K562 (cell line): ENCODE results near the gene MACROD2. TPM values are rescaled to one million over a fixed set of nuclear protein-coding genes. Genes with fewer than 3 reads are reported as not detected.

Experiments
- ATAC-seq: fragments of 200-7000 bp; cut with Tn5 transposase; 3 replicates; pipeline ENCODE4 v1.9.1; 2020; ENCODE audit warnings: moderate library complexity
- BruUV-seq: library from RNA; stranded (reverse); fragments of 400-500 nt; replicated peaks from 2 replicates; lab custom pipeline; 2021; lab: Mats Ljungman, UMichigan
- CTCF ChIA-PET: fragments of 300-600 bp; formaldehyde crosslinking; extraction: SDS; loops from one replicate; lab custom pipeline; 2021; ENCODE audit warnings: low intra/inter-chr PET ratio; lab: Yijun Ruan, JAX
- POLR2A ChIA-PET: fragments of 300-600, 350-650 bp; sonication (Branson Sonifier 250); formaldehyde crosslinking; extraction: SDS; loops from one replicate; lab custom pipeline; 2021; ENCODE audit warnings: antibody characterized with exemption, inconsistent platforms; lab: Yijun Ruan, JAX
- DNase-seq, 4 experiments: peaks; one replicate each; pipeline versions ENCODE4 v3.0.0 to v3.0.0-alpha.2; 2011 to 2018; ENCODE audit warnings: low spot score in 3 of 4, mixed read lengths in 3 of 4; ENCODE audit errors: extremely low read depth in 1 of 4
- FAIRE-seq: peaks from 2 replicates; lab custom pipeline; 2011; peaks lifted over from hg19 to GRCh38; lab: Jason Lieb, UNC
- H2AFZ ChIP-seq: 2 replicates; pipeline ENCODE4 v1.6.0; 2011; ENCODE audit warnings: low read depth, low read length, control low read depth, inconsistent platforms
- H3K27ac ChIP-seq: fragments of 200-600 bp; 3 replicates; pipeline ENCODE4 v1.8.0; 2011; ENCODE audit warnings: low read depth, mild to moderate bottlenecking, control low read depth, inconsistent platforms, low read length, moderate library complexity, mixed read lengths; ENCODE audit errors: extremely low read depth
- H3K27me3 ChIP-seq, 2 experiments: fragments of 300-600 bp in 1 of 2; 2 replicates in 1 of 2; 3 replicates in 1 of 2; pipeline versions ENCODE4 v1.6.0 to v1.8.0; 2011; ENCODE audit warnings: inconsistent platforms in 2 of 2, low read length in 2 of 2, mild to moderate bottlenecking in 1 of 2, mixed read lengths in 1 of 2, moderate library complexity in 1 of 2; ENCODE audit not compliant: control insufficient read depth in 2 of 2, insufficient read depth in 2 of 2
- H3K36me3 ChIP-seq: fragments of 300-600 bp; 3 replicates; pipeline ENCODE4 v1.8.0; 2011; ENCODE audit warnings: mild to moderate bottlenecking, low read length, inconsistent platforms; ENCODE audit not compliant: control insufficient read depth, insufficient read depth
- H3K4me1 ChIP-seq, 2 experiments: fragments of 200-600 bp in 1 of 2; replicated peaks in 1 of 2; 2 replicates in 1 of 2; 3 replicates in 1 of 2; pipeline versions ENCODE4 v1.5.1 to v1.8.0; 2011; ENCODE audit warnings: inconsistent platforms in 2 of 2, low read length in 2 of 2, mild to moderate bottlenecking in 1 of 2, mixed read lengths in 1 of 2, moderate library complexity in 1 of 2; ENCODE audit not compliant: control insufficient read depth in 2 of 2, insufficient read depth in 2 of 2
- H3K4me2 ChIP-seq: 2 replicates; pipeline ENCODE4 v1.6.1; 2011; ENCODE audit warnings: low read length, control low read depth, inconsistent platforms, mixed read lengths; ENCODE audit not compliant: insufficient read depth
- H3K4me3 ChIP-seq: fragments of 200-600 bp; sonication (generic), shearing (Covaris generic); 2 replicates; pipeline ENCODE4 v1.5.1; 2016; ENCODE audit warnings: control low read depth, inconsistent platforms
- H3K79me2 ChIP-seq: fragments of 200-600 bp; 3 replicates; pipeline ENCODE4 v1.8.0; 2011; ENCODE audit warnings: low read length, inconsistent platforms; ENCODE audit not compliant: control insufficient read depth, insufficient read depth
- H3K9ac ChIP-seq, 2 experiments: 2 replicates each; pipeline versions ENCODE4 v1.6.0 to v1.6.1; 2011; ENCODE audit warnings: low read depth in 2 of 2, low read length in 2 of 2, control low read depth in 1 of 2, inconsistent platforms in 1 of 2, mild to moderate bottlenecking in 1 of 2, mixed read lengths in 1 of 2; ENCODE audit not compliant: insufficient read depth in 1 of 2
- H3K9me1 ChIP-seq: one replicate; pipeline ENCODE4 v1.6.0; 2011; ENCODE audit warnings: inconsistent platforms, mild to moderate bottlenecking, low read length, moderate library complexity; ENCODE audit not compliant: control insufficient read depth, insufficient read depth
- H3K9me3 ChIP-seq: replicated peaks from 2 replicates; pipeline ENCODE4 v1.5.1; 2011; ENCODE audit warnings: low read depth, low read length, inconsistent platforms; ENCODE audit not compliant: control insufficient read depth, insufficient read depth
- H4K20me1 ChIP-seq: replicated peaks from 2 replicates; pipeline ENCODE4 v1.6.1; 2011; ENCODE audit warnings: low read length, inconsistent platforms, mixed read lengths; ENCODE audit not compliant: control insufficient read depth, insufficient read depth
- CBX5 ChIP-seq: IDR thresholded peaks from 2 replicates; pipeline ENCODE4 v1.6.1; 2014; ENCODE audit warnings: low read depth, borderline replicate concordance
- CREB1 ChIP-seq, 2 experiments: sonication (generic) in 1 of 2; formaldehyde crosslinking in 1 of 2; IDR thresholded peaks; 2 replicates each; pipeline versions ENCODE4 v1.6.1 to v1.8.0; 2012 to 2022; ENCODE audit warnings: inconsistent platforms in 1 of 2, mild to moderate bottlenecking in 1 of 2, missing genetic modification reagents in 1 of 2, moderate library complexity in 1 of 2
- EHMT2 ChIP-seq: fragments of 450-650 bp; IDR thresholded peaks from 2 replicates; pipeline ENCODE4 v1.6.1; 2018; ENCODE audit warnings: antibody characterized with exemption
- FOXA3 ChIP-seq, 2 experiments: fragments of 450-650 bp in 1 of 2; sonication (generic) in 1 of 2; formaldehyde crosslinking; IDR thresholded peaks in 1 of 2; conservative IDR thresholded peaks in 1 of 2; 2 replicates each; pipeline versions ENCODE4 v1.4.0 to v1.8.0; 2020 to 2022; ENCODE audit warnings: mild to moderate bottlenecking in 2 of 2, missing genetic modification reagents in 1 of 2
- HOXB6 ChIP-seq: fragments of 250-450 bp; sonication (Bioruptor Pico); IDR thresholded peaks from 2 replicates; pipeline ENCODE4 v1.5.1; 2022; ENCODE audit warnings: mild to moderate bottlenecking, borderline replicate concordance
- KLF1 ChIP-seq: fragments of 450-650 bp; IDR thresholded peaks from 2 replicates; pipeline ENCODE4 v1.6.1; 2016; ENCODE audit warnings: missing genetic modification characterization, missing compliant biosample characterization
- MAFF ChIP-seq: IDR thresholded peaks from 2 replicates; pipeline ENCODE4 v1.6.1; 2012; ENCODE audit warnings: low read length, improper control_type of control experiment
- NUFIP1 ChIP-seq: fragments of 450-650 bp; IDR thresholded peaks from 2 replicates; pipeline ENCODE4 v1.6.1; 2018; ENCODE audit not compliant: partially characterized antibody
- RBM39 ChIP-seq: fragments of 200-400 bp; formaldehyde crosslinking; optimal IDR thresholded peaks from 2 replicates; pipeline ENCODE3; 2018; ENCODE audit warnings: low read depth, low read length
- SIRT6 ChIP-seq: IDR thresholded peaks from one replicate; pipeline ENCODE4 v1.6.1; 2012; ENCODE audit warnings: low read depth, mild to moderate bottlenecking, control low read depth, inconsistent platforms, low read length, moderate library complexity
- SRSF3 ChIP-seq: fragments of 200-400 bp; formaldehyde crosslinking; IDR thresholded peaks from 2 replicates; pipeline ENCODE4 v1.6.1; 2016; ENCODE audit warnings: mild to moderate bottlenecking, low read length, moderate library complexity; ENCODE audit not compliant: insufficient read depth
- STAG1 ChIP-seq: sonication (generic); formaldehyde crosslinking; IDR thresholded peaks from 2 replicates; pipeline ENCODE4 v1.5.0; 2020; ENCODE audit warnings: missing genetic modification reagents, borderline replicate concordance
- ZFPM2 ChIP-seq: fragments of 250-450 bp; sonication (Bioruptor Pico); IDR thresholded peaks from 2 replicates; pipeline ENCODE4 v1.5.1; 2022; ENCODE audit warnings: mild to moderate bottlenecking
- ZFX ChIP-seq: sonication (generic); formaldehyde crosslinking; IDR thresholded peaks from 2 replicates; pipeline ENCODE4 v1.8.0; 2022; ENCODE audit warnings: mild to moderate bottlenecking, missing genetic modification reagents, moderate library complexity
- ZNF232 ChIP-seq: sonication (generic); formaldehyde crosslinking; IDR thresholded peaks from 2 replicates; pipeline ENCODE4 v1.8.0; 2022; ENCODE audit warnings: mild to moderate bottlenecking, missing genetic modification reagents
- WGBS: fragments of 100-300 bp; shearing (Covaris generic); methylation state at CpG from one replicate; pipeline ENCODE4 v1.1.6; 2016; ENCODE audit warnings: low coverage, mixed read lengths; ENCODE audit not compliant: insufficient coverage; ENCODE audit errors: missing lambda C conversion rate; 5-methylcytosine and 5-hydroxymethylcytosine counted together
- in situ Hi-C: fragments of 300-500 bp; cut with MboI; formaldehyde crosslinking; loops from 4 replicates; pipeline ENCODE4 v1.15.0; 2018; ENCODE audit warnings: inconsistent platforms, mixed read lengths
- intact Hi-C: fragments of 100-400 bp; cut with micrococcal nuclease; formaldehyde crosslinking; loops from 2 replicates; pipeline ENCODE4 v1.14.2; 2022
- polyA plus RNA-seq, 8 experiments: library from polyadenylated mRNA; depleted of rRNA in 4 of 8; stranded (reverse) in 5 of 8; unstranded in 3 of 8; fragments of >200 nt; fragmentation: Nextera tagmentation in 2 of 8; fragmentation: Illumina TruSeq in 1 of 8; extraction: Ambion mirVana in 2 of 8; extraction: Trizol in 1 of 8; gene quantifications; 2 replicates each; pipeline versions ENCODE4 v1.2.1 to v1.2.3, GENCODE V29; 2011 to 2014; ENCODE audit warnings: inconsistent platforms in 1 of 8, missing spikeins in 1 of 8
- total RNA-seq, 7 experiments: library from RNA; depleted of rRNA in 6 of 7; stranded (reverse); fragments of >200 nt in 6 of 7; fragmentation: Illumina TruSeq in 2 of 7; extraction: Trizol in 2 of 7; gene quantifications; 2 replicates each; pipeline versions ENCODE4 v1.2.1 to v1.2.3, GENCODE V29; 2011 to 2021; ENCODE audit warnings: low replicate concordance in 1 of 7
- TF ChIP-seq, protein P1 (sequence below), 2 experiments: fragments of 450-650 bp in 1 of 2; sonication (generic) in 1 of 2; formaldehyde crosslinking; conservative IDR thresholded peaks; 2 replicates each; pipeline versions ENCODE4 v1.4.0 to v1.8.1; 2020 to 2022; ENCODE audit warnings: mild to moderate bottlenecking in 1 of 2, missing genetic modification reagents in 1 of 2
- TF ChIP-seq, protein P2 (sequence below): sonication (generic); formaldehyde crosslinking; IDR thresholded peaks from 2 replicates; pipeline ENCODE4 v1.8.1; 2023; ENCODE audit warnings: missing genetic modification reagents, mild to moderate bottlenecking, borderline replicate concordance

Gene MACROD2
- total and polyA plus RNA-seq, 9 of the 15 experiments (the other 6 are each of a cell fraction or from before 2014, with no cell fraction given) = not detected

DNA sequence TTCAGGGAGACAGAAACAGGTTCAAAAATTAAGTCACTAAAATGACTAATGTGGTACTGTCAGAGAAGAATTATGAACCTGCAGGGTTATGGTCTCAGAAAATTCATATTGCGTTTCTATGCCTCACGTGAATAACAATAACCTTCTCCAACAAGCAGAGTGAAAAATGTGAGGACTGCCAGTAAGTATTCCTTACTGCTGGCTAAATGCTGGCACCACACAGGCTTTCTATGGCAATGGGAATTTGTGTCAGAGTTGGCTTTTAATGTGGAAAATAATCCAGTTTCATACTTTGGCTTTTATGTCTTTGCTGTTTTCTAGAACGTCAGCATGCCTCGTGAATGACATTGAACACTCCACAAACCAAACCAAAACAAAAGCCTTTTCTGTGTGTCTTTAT lies 1922.0 kb downstream of the MACROD2 start:
- H3K27ac ChIP-seq = no peak overlapping the region
- no peak overlapping the region for H3K9ac ChIP-seq
- POLR2A ChIA-PET = no interaction called here
- H3K4me3 ChIP-seq = no peak overlapping the region
- 0% methylated on average over 4 of the region's 4 CpGs for WGBS
- FAIRE-seq (no peak), ATAC-seq (no peak), DNase-seq (no peak)
- H3K27me3 ChIP-seq = no peaks in the 10 kb centered on the region
- TF ChIP-seq CREB1 (IDR thresholded peaks at IDR 0.05) (no peak), CREB1 (CRISPR knock-in tag; IDR thresholded peaks at IDR 0.05) (no peak), RBM39 (no peak), STAG1 (CRISPR knock-in tag) (no peak), ZFX (CRISPR knock-in tag) (no peak), SIRT6 (no peak), FOXA3 (CRISPR knock-in tag; conservative IDR thresholded peaks at IDR 0.05 in 1 of 2, IDR thresholded peaks at IDR 0.05 in 1 of 2) (no peak), ZFPM2 (no peak), CBX5 (no peak), ZNF232 (CRISPR knock-in tag) (no peak), SRSF3 (no peak), MAFF (no peak), EHMT2 (no peak), KLF1 (tag) (no peak), NUFIP1 (no peak), HOXB6 (CRISPR knock-in tag) (no peak)
- TF ChIP-seq, protein P1, sequence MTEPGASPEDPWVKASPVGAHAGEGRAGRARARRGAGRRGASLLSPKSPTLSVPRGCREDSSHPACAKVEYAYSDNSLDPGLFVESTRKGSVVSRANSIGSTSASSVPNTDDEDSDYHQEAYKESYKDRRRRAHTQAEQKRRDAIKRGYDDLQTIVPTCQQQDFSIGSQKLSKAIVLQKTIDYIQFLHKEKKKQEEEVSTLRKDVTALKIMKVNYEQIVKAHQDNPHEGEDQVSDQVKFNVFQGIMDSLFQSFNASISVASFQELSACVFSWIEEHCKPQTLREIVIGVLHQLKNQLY (CRISPR knock-in tag; conservative IDR thresholded peaks at IDR 0.05) = no peak
- TF ChIP-seq, protein P2, sequence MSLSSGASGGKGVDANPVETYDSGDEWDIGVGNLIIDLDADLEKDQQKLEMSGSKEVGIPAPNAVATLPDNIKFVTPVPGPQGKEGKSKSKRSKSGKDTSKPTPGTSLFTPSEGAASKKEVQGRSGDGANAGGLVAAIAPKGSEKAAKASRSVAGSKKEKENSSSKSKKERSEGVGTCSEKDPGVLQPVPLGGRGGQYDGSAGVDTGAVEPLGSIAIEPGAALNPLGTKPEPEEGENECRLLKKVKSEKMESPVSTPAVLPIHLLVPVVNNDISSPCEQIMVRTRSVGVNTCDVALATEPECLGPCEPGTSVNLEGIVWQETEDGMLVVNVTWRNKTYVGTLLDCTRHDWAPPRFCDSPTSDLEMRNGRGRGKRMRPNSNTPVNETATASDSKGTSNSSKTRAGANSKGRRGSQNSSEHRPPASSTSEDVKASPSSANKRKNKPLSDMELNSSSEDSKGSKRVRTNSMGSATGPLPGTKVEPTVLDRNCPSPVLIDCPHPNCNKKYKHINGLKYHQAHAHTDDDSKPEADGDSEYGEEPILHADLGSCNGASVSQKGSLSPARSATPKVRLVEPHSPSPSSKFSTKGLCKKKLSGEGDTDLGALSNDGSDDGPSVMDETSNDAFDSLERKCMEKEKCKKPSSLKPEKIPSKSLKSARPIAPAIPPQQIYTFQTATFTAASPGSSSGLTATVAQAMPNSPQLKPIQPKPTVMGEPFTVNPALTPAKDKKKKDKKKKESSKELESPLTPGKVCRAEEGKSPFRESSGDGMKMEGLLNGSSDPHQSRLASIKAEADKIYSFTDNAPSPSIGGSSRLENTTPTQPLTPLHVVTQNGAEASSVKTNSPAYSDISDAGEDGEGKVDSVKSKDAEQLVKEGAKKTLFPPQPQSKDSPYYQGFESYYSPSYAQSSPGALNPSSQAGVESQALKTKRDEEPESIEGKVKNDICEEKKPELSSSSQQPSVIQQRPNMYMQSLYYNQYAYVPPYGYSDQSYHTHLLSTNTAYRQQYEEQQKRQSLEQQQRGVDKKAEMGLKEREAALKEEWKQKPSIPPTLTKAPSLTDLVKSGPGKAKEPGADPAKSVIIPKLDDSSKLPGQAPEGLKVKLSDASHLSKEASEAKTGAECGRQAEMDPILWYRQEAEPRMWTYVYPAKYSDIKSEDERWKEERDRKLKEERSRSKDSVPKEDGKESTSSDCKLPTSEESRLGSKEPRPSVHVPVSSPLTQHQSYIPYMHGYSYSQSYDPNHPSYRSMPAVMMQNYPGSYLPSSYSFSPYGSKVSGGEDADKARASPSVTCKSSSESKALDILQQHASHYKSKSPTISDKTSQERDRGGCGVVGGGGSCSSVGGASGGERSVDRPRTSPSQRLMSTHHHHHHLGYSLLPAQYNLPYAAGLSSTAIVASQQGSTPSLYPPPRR (CRISPR knock-in tag) = no peak
- H3K36me3 ChIP-seq = no peaks in the 10 kb centered on the region
- no peaks in the 10 kb centered on the region for H4K20me1 ChIP-seq
- no TSS peak for BruUV-seq
- H3K4me2 ChIP-seq = no peak overlapping the region
- H2AFZ ChIP-seq = no peak overlapping the region
- intact Hi-C loops = no loop called here
- CTCF ChIA-PET = no interaction called here
- no peaks in the 10 kb centered on the region for H3K79me2 ChIP-seq
- in situ Hi-C loops = no loop called here
- no peaks in the 10 kb centered on the region for H3K9me1 ChIP-seq
- no peaks in the 10 kb centered on the region for H3K9me3 ChIP-seq
- H3K4me1 ChIP-seq = no peaks in the 10 kb centered on the region
